ENCODE results near the gene SLC38A6. TPM values are rescaled to one million over a fixed set of nuclear protein-coding genes. Genes with fewer than 3 reads are reported as not detected.
"Not testable (repeated sequence)": the region's sequence is repeated elsewhere in the genome, so short reads cannot be mapped to it uniquely, and the experiment has no call there.

Gene SLC38A6
- polyA plus RNA-seq, 1 donor: 27.1 TPM

- Histone ChIP-seq H3K9me3 (ENCODE audit: control insufficient read depth, low read depth, low read length) (no peaks in the 10 kb centered on the region), H3K27me3 (ENCODE audit: control insufficient read depth, insufficient read depth, low read length) (no peaks in the 10 kb centered on the region), H3K36me3 (ENCODE audit: control insufficient read depth, insufficient read depth, low read length) (peaks cover 2% of the 10 kb centered on the region), H3K27ac (ENCODE audit: low read length) (no peak overlapping the region), H3K4me3 (ENCODE audit: low read length) (no peak overlapping the region), H3K4me1 (ENCODE audit: control insufficient read depth, insufficient read depth, low read length) (no peaks in the 10 kb centered on the region)
- no peak for DNase-seq
Measured at GRCh38 chr14:61048640-61049039, 67.6 kb downstream of the SLC38A6 start.

GRCh38 chr14:61050417-61050816 is 69.4 kb downstream of the SLC38A6 start:
- Histone ChIP-seq H3K27me3 (ENCODE audit: control insufficient read depth, insufficient read depth, low read length) (no peaks in the 10 kb centered on the region), H3K9me3 (ENCODE audit: control insufficient read depth, low read depth, low read length) (no peaks in the 10 kb centered on the region), H3K36me3 (ENCODE audit: control insufficient read depth, insufficient read depth, low read length) (peaks cover 2% of the 10 kb centered on the region), H3K27ac (ENCODE audit: low read length) (no peak overlapping the region), H3K4me3 (ENCODE audit: low read length) (no peak overlapping the region), H3K4me1 (ENCODE audit: control insufficient read depth, insufficient read depth, low read length) (no peaks in the 10 kb centered on the region)
- no peak for DNase-seq
- WGBS (ENCODE audit: insufficient coverage, low lambda C conversion rate): 86% methylated on average over 1 of the region's 2 CpGs

GRCh38 chr14:61051051-61051450 is 70.0 kb downstream of the SLC38A6 start:
- peaks cover 2% of the 10 kb centered on the region for H3K36me3 ChIP-seq (ENCODE audit: control insufficient read depth, insufficient read depth, low read length)
- no peak overlapping the region for H3K4me3 ChIP-seq (ENCODE audit: low read length)
- H3K27me3 ChIP-seq (ENCODE audit: control insufficient read depth, insufficient read depth, low read length): no peaks in the 10 kb centered on the region
- no peaks in the 10 kb centered on the region for H3K9me3 ChIP-seq (ENCODE audit: control insufficient read depth, low read depth, low read length)
- no peak overlapping the region for H3K27ac ChIP-seq (ENCODE audit: low read length)
- no CpG with 5 or more reads among the region's 1 CpG for WGBS (ENCODE audit: insufficient coverage, low lambda C conversion rate)
- DNase-seq: peak in 1 of 2 donors; percentile 4
- no peaks in the 10 kb centered on the region for H3K4me1 ChIP-seq (ENCODE audit: control insufficient read depth, insufficient read depth, low read length)

- no peaks in the 10 kb centered on the region for H3K4me1 ChIP-seq (ENCODE audit: control insufficient read depth, insufficient read depth, low read length)
- H3K27me3 ChIP-seq (ENCODE audit: control insufficient read depth, insufficient read depth, low read length): no peaks in the 10 kb centered on the region
- H3K36me3 ChIP-seq (ENCODE audit: control insufficient read depth, insufficient read depth, low read length): peaks cover 2% of the 10 kb centered on the region
- no peak for DNase-seq
- no peak overlapping the region for H3K4me3 ChIP-seq (ENCODE audit: low read length)
- H3K27ac ChIP-seq (ENCODE audit: low read length): no peak overlapping the region
- WGBS (ENCODE audit: insufficient coverage, low lambda C conversion rate): 83% methylated on average over 3 of the region's 3 CpGs
- H3K9me3 ChIP-seq (ENCODE audit: control insufficient read depth, low read depth, low read length): no peaks in the 10 kb centered on the region
Measured at GRCh38 chr14:61051621-61052020, 70.6 kb downstream of the SLC38A6 start.

GRCh38 chr14:61063461-61063860 is 82.4 kb downstream of the SLC38A6 start:
- no peaks in the 10 kb centered on the region for H3K36me3 ChIP-seq (ENCODE audit: control insufficient read depth, insufficient read depth, low read length)

GRCh38 chr14:61064210-61064609 is 83.2 kb downstream of the SLC38A6 start:
- no peaks in the 10 kb centered on the region for H3K27me3 ChIP-seq (ENCODE audit: control insufficient read depth, insufficient read depth, low read length)
- no peak overlapping the region for H3K4me3 ChIP-seq (ENCODE audit: low read length)
- no peaks in the 10 kb centered on the region for H3K9me3 ChIP-seq (ENCODE audit: control insufficient read depth, low read depth, low read length)
- no peak overlapping the region for H3K27ac ChIP-seq (ENCODE audit: low read length)
- H3K4me1 ChIP-seq (ENCODE audit: control insufficient read depth, insufficient read depth, low read length): no peaks in the 10 kb centered on the region
- no peaks in the 10 kb centered on the region for H3K36me3 ChIP-seq (ENCODE audit: control insufficient read depth, insufficient read depth, low read length)
- WGBS (ENCODE audit: insufficient coverage, low lambda C conversion rate): no CpG with 5 or more reads among the region's 2 CpGs
- DNase-seq: no peak

More at GRCh38 chr14:61063461-61063860, 82.4 kb downstream of the SLC38A6 start:
- Histone ChIP-seq H3K27me3 (ENCODE audit: control insufficient read depth, insufficient read depth, low read length) (no peaks in the 10 kb centered on the region), H3K4me3 (ENCODE audit: low read length) (no peak overlapping the region), H3K4me1 (ENCODE audit: control insufficient read depth, insufficient read depth, low read length) (no peaks in the 10 kb centered on the region), H3K27ac (ENCODE audit: low read length) (no peak overlapping the region), H3K9me3 (ENCODE audit: control insufficient read depth, low read depth, low read length) (no peaks in the 10 kb centered on the region)
- no peak for DNase-seq
- 100% methylated on average over 1 of the region's 3 CpGs for WGBS (ENCODE audit: insufficient coverage, low lambda C conversion rate)

- no peaks in the 10 kb centered on the region for H3K9me3 ChIP-seq (ENCODE audit: control insufficient read depth, low read depth, low read length)
- no peaks in the 10 kb centered on the region for H3K36me3 ChIP-seq (ENCODE audit: control insufficient read depth, insufficient read depth, low read length)
- H3K4me1 ChIP-seq (ENCODE audit: control insufficient read depth, insufficient read depth, low read length): no peaks in the 10 kb centered on the region
- no peak for DNase-seq
- 91% methylated on average over 4 of the region's 4 CpGs for WGBS (ENCODE audit: insufficient coverage, low lambda C conversion rate)
- H3K27me3 ChIP-seq (ENCODE audit: control insufficient read depth, insufficient read depth, low read length): no peaks in the 10 kb centered on the region
- no peak overlapping the region for H3K27ac ChIP-seq (ENCODE audit: low read length)
- H3K4me3 ChIP-seq (ENCODE audit: low read length): no peak overlapping the region
Measured at GRCh38 chr14:61064856-61065255, 83.8 kb downstream of the SLC38A6 start.

- no peak overlapping the region for H3K27ac ChIP-seq (ENCODE audit: low read length)
- H3K36me3 ChIP-seq (ENCODE audit: control insufficient read depth, insufficient read depth, low read length): no peaks in the 10 kb centered on the region
- H3K4me3 ChIP-seq (ENCODE audit: low read length): no peak overlapping the region
- no peaks in the 10 kb centered on the region for H3K4me1 ChIP-seq (ENCODE audit: control insufficient read depth, insufficient read depth, low read length)
- H3K9me3 ChIP-seq (ENCODE audit: control insufficient read depth, low read depth, low read length): no peaks in the 10 kb centered on the region
- H3K27me3 ChIP-seq (ENCODE audit: control insufficient read depth, insufficient read depth, low read length): no peaks in the 10 kb centered on the region
- DNase-seq: no peak
Measured at GRCh38 chr14:61065656-61066055, 84.6 kb downstream of the SLC38A6 start.

- H3K27me3 ChIP-seq (ENCODE audit: control insufficient read depth, insufficient read depth, low read length); H3K4me1 ChIP-seq (ENCODE audit: control insufficient read depth, insufficient read depth, low read length); H3K36me3 ChIP-seq (ENCODE audit: control insufficient read depth, insufficient read depth, low read length); DNase-seq; H3K9me3 ChIP-seq (ENCODE audit: control insufficient read depth, low read depth, low read length); H3K4me3 ChIP-seq (ENCODE audit: low read length); H3K27ac ChIP-seq (ENCODE audit: low read length): not testable (repeated sequence)
Measured at GRCh38 chr14:61072442-61072841, 91.4 kb downstream of the SLC38A6 start.

- no peak overlapping the region for H3K4me3 ChIP-seq (ENCODE audit: low read length)
- no peaks in the 10 kb centered on the region for H3K9me3 ChIP-seq (ENCODE audit: control insufficient read depth, low read depth, low read length)
- 100% methylated on average over 3 of the region's 3 CpGs for WGBS (ENCODE audit: insufficient coverage, low lambda C conversion rate)
- H3K27ac ChIP-seq (ENCODE audit: low read length): no peak overlapping the region
- no peaks in the 10 kb centered on the region for H3K4me1 ChIP-seq (ENCODE audit: control insufficient read depth, insufficient read depth, low read length)
- H3K36me3 ChIP-seq (ENCODE audit: control insufficient read depth, insufficient read depth, low read length): no peaks in the 10 kb centered on the region
- H3K27me3 ChIP-seq (ENCODE audit: control insufficient read depth, insufficient read depth, low read length): no peaks in the 10 kb centered on the region
- DNase-seq: no peak
Measured at GRCh38 chr14:61074852-61075251, 93.8 kb downstream of the SLC38A6 start.

- H3K4me1 ChIP-seq (ENCODE audit: control insufficient read depth, insufficient read depth, low read length): no peaks in the 10 kb centered on the region
- no peak overlapping the region for H3K4me3 ChIP-seq (ENCODE audit: low read length)
- H3K27ac ChIP-seq (ENCODE audit: low read length): no peak overlapping the region
- H3K36me3 ChIP-seq (ENCODE audit: control insufficient read depth, insufficient read depth, low read length): no peaks in the 10 kb centered on the region
- DNase-seq: no peak
- WGBS (ENCODE audit: insufficient coverage, low lambda C conversion rate): no CpG with 5 or more reads among the region's 2 CpGs
- H3K27me3 ChIP-seq (ENCODE audit: control insufficient read depth, insufficient read depth, low read length): no peaks in the 10 kb centered on the region
- no peaks in the 10 kb centered on the region for H3K9me3 ChIP-seq (ENCODE audit: control insufficient read depth, low read depth, low read length)
Measured at GRCh38 chr14:61076556-61076955, 95.5 kb downstream of the SLC38A6 start.
